H9 (cell line): ENCODE data around the gene USP34. TPM values are rescaled to one million over a fixed set of nuclear protein-coding genes. Genes with fewer than 3 reads are reported as not detected.
A peak's percentile ranks its signal among the peaks of the same experiment; 100 is the strongest.

ENCODE experiments used
- DNase-seq: peaks from one replicate; pipeline ENCODE4 v3.0.0-alpha.2; 2017
- H2AFZ ChIP-seq: one replicate; pipeline ENCODE4 v1.6.1; 2013; ENCODE audit warnings: mild to moderate bottlenecking, low read length, control low read depth, moderate library complexity
- H2AK5ac ChIP-seq: 2 replicates; pipeline ENCODE4 v1.6.1; 2013; ENCODE audit warnings: low read length, control low read depth, mixed read lengths; ENCODE audit not compliant: insufficient read length
- H2BK120ac ChIP-seq: one replicate; pipeline ENCODE4 v1.6.1; 2013; ENCODE audit warnings: low read depth, mild to moderate bottlenecking, low read length, control low read depth, inconsistent platforms; ENCODE audit not compliant: poor library complexity, severe bottlenecking
- H2BK12ac ChIP-seq: 2 replicates; pipeline ENCODE4 v1.6.1; 2013; ENCODE audit warnings: low read length, control low read depth, mixed read lengths, low read depth; ENCODE audit not compliant: insufficient read length
- H2BK15ac ChIP-seq: 2 replicates; pipeline ENCODE4 v1.6.1; 2013; ENCODE audit warnings: low read depth, low read length, control low read depth
- H2BK20ac ChIP-seq: one replicate; pipeline ENCODE4 v1.6.1; 2013; ENCODE audit warnings: low read depth, mild to moderate bottlenecking, low read length, control low read depth, inconsistent platforms; ENCODE audit not compliant: poor library complexity, severe bottlenecking
- H2BK5ac ChIP-seq: 2 replicates; pipeline ENCODE4 v1.6.1; 2013; ENCODE audit warnings: low read length, control low read depth, mixed read lengths; ENCODE audit not compliant: insufficient read length
- H3K14ac ChIP-seq: 2 replicates; pipeline ENCODE4 v1.6.1; 2013; ENCODE audit warnings: low read length, control low read depth; ENCODE audit not compliant: insufficient read depth
- H3K18ac ChIP-seq: 2 replicates; pipeline ENCODE4 v1.6.1; 2013; ENCODE audit warnings: low read depth, mild to moderate bottlenecking, mixed read lengths, low read length, control low read depth; ENCODE audit not compliant: insufficient read length
- H3K23ac ChIP-seq: 2 replicates; pipeline ENCODE4 v1.6.1; 2013; ENCODE audit warnings: low read length, control low read depth, mixed read lengths, low read depth; ENCODE audit not compliant: insufficient read length
- H3K23me2 ChIP-seq: 2 replicates; pipeline ENCODE4 v1.6.1; 2013; ENCODE audit warnings: low read depth, mild to moderate bottlenecking, mixed read lengths, low read length, control low read depth; ENCODE audit not compliant: insufficient read length, poor library complexity, severe bottlenecking
- H3K27ac ChIP-seq: 2 replicates; pipeline ENCODE4 v1.5.1; 2013; ENCODE audit warnings: low read length, control low read depth, mixed read lengths, low read depth; ENCODE audit not compliant: insufficient read length
- H3K27me3 ChIP-seq: 2 replicates; pipeline ENCODE4 v1.6.1; 2013; ENCODE audit warnings: low read length, control low read depth, inconsistent platforms; ENCODE audit not compliant: insufficient read depth
- H3K4ac ChIP-seq: 2 replicates; pipeline ENCODE4 v1.6.1; 2013; ENCODE audit warnings: low read depth, mild to moderate bottlenecking, control low read depth, inconsistent platforms, low read length, moderate library complexity
- H3K4me1 ChIP-seq: 2 replicates; pipeline ENCODE4 v1.6.1; 2013; ENCODE audit warnings: low read length, control low read depth, inconsistent platforms; ENCODE audit not compliant: insufficient read depth
- H3K4me2 ChIP-seq: 2 replicates; pipeline ENCODE4 v1.6.1; 2013; ENCODE audit warnings: low read length, control low read depth, mixed read lengths; ENCODE audit not compliant: insufficient read length, insufficient read depth
- H3K56ac ChIP-seq: 2 replicates; pipeline ENCODE4 v1.6.1; 2013; ENCODE audit warnings: low read depth, mild to moderate bottlenecking, mixed read lengths, low read length, control low read depth; ENCODE audit not compliant: insufficient read length
- H3K79me1 ChIP-seq: 2 replicates; pipeline ENCODE4 v1.6.1; 2013; ENCODE audit warnings: low read depth, mild to moderate bottlenecking, moderate library complexity, low read length, control low read depth, inconsistent platforms; ENCODE audit not compliant: insufficient read depth, poor library complexity, severe bottlenecking
- H3K79me2 ChIP-seq: 2 replicates; pipeline ENCODE4 v1.6.1; 2013; ENCODE audit warnings: low read length, control low read depth, inconsistent platforms; ENCODE audit not compliant: insufficient read depth
- H3K9ac ChIP-seq: 2 replicates; pipeline ENCODE4 v1.6.1; 2013; ENCODE audit warnings: low read length, control low read depth, mixed read lengths; ENCODE audit not compliant: insufficient read length; ENCODE audit errors: extremely low read depth
- H3K9me3 ChIP-seq: one replicate; pipeline ENCODE4 v1.6.1; 2013; ENCODE audit warnings: low read depth, low read length, inconsistent platforms; ENCODE audit not compliant: control insufficient read depth
- H3T11ph ChIP-seq: one replicate; pipeline ENCODE4 v1.6.1; 2013; ENCODE audit warnings: mild to moderate bottlenecking, low read length, control low read depth, inconsistent platforms
- H4K20me1 ChIP-seq: one replicate; pipeline ENCODE4 v1.6.1; 2013; ENCODE audit not compliant: control insufficient read depth, insufficient read length, insufficient read depth
- H4K5ac ChIP-seq: 2 replicates; pipeline ENCODE4 v1.6.1; 2013; ENCODE audit warnings: low read depth, mild to moderate bottlenecking, mixed read lengths, low read length, control low read depth; ENCODE audit not compliant: insufficient read length
- H4K8ac ChIP-seq: replicated peaks from 2 replicates; pipeline ENCODE4 v1.6.1; 2013; ENCODE audit warnings: low read length, control low read depth, mixed read lengths, low read depth; ENCODE audit not compliant: insufficient read length
- H4K91ac ChIP-seq: 2 replicates; pipeline ENCODE4 v1.6.1; 2013; ENCODE audit warnings: low read depth, mild to moderate bottlenecking, moderate library complexity, mixed read lengths, low read length, control low read depth; ENCODE audit not compliant: insufficient read length
- H3K27ac Mint-ChIP-seq, 3 experiments: 2 replicates in 2 of 3; 3 replicates in 1 of 3; pipeline ENCODE4 v1.8.0; 2020 to 2021; ENCODE audit warnings: mixed read lengths in 3 of 3, mild to moderate bottlenecking in 1 of 3, moderate library complexity in 1 of 3
- H3K27me3 Mint-ChIP-seq: 2 replicates; pipeline ENCODE4 v1.8.0; 2021; ENCODE audit warnings: low read depth, mild to moderate bottlenecking, moderate library complexity, mixed read lengths
- H3K36me3 Mint-ChIP-seq, 3 experiments: 2 replicates in 2 of 3; 3 replicates in 1 of 3; pipeline ENCODE4 v1.8.0; 2020 to 2021; ENCODE audit warnings: low read depth in 3 of 3, mixed read lengths in 3 of 3; ENCODE audit not compliant: insufficient read depth in 1 of 3
- H3K4me1 Mint-ChIP-seq, 2 experiments: 2 replicates each; pipeline ENCODE4 v1.8.0; 2020; ENCODE audit warnings: mixed read lengths in 2 of 2
- H3K4me3 Mint-ChIP-seq, 2 experiments: 2 replicates in 1 of 2; 3 replicates in 1 of 2; pipeline ENCODE4 v1.8.0; 2020 to 2021; ENCODE audit warnings: mild to moderate bottlenecking in 2 of 2, mixed read lengths in 2 of 2, moderate library complexity in 1 of 2
- H3K9me3 Mint-ChIP-seq, 2 experiments: 2 replicates in 1 of 2; 3 replicates in 1 of 2; pipeline ENCODE4 v1.8.0; 2020; ENCODE audit warnings: mild to moderate bottlenecking in 2 of 2, mixed read lengths in 2 of 2, moderate library complexity in 1 of 2
- CTCF ChIP-seq: fragments of 200-600 bp; sonication (generic); conservative IDR thresholded peaks from 3 replicates; pipeline ENCODE4 v1.8.0; 2021; ENCODE audit warnings: antibody characterized with exemption, mild to moderate bottlenecking
- WGBS: extraction: QIAGEN DNeasy Blood & Tissue Kit; methylation state at CpG from one replicate; pipeline ENCODE4 v1.1.7; 2013; ENCODE audit warnings: missing lambda C conversion rate, low lambda C conversion rate, mixed read lengths; ENCODE audit not compliant: insufficient read length; ENCODE audit errors: extremely low coverage; 5-methylcytosine and 5-hydroxymethylcytosine counted together
- total RNA-seq: library from RNA; stranded (reverse); gene quantifications from 2 replicates; pipeline ENCODE4 v1.2.1, GENCODE V29; 2021

The USP34 gene
- total RNA-seq, 1 experiment from 2014 or later, result 93.9 TPM

- H3K27ac Mint-ChIP-seq, result peak overlapping the region in 1 of 3 experiments; percentile 74; a peak in 2 of 7 replicates
- TF ChIP-seq CTCF, result no peak
Observed at GRCh38 chr2:61244694-61245093, 226.2 kb downstream of the USP34 start.

More at GRCh38 chr2:61244694-61245093, 226.2 kb downstream of the USP34 start:
- no peak overlapping the region for H3T11ph ChIP-seq
- H3K79me1 ChIP-seq, result no peaks in the 10 kb centered on the region
- H3K9ac ChIP-seq, result no peak overlapping the region
- no peak overlapping the region for H2AFZ ChIP-seq
- H3K4me1 Mint-ChIP-seq, result peaks cover 6% of the 10 kb centered on the region in 2 experiments
- H3K4ac ChIP-seq, result no peak overlapping the region
- peaks cover 29 to 60% (median 58%) of the 10 kb centered on the region in 3 experiments for H3K36me3 Mint-ChIP-seq
- no peak overlapping the region for H2AK5ac ChIP-seq
- no peak overlapping the region for H3K56ac ChIP-seq
- H3K18ac ChIP-seq, result no peak overlapping the region
- no CpG with 5 or more reads among the region's 1 CpG for WGBS
- H3K4me3 Mint-ChIP-seq, result no peak overlapping the region
- H3K23me2 ChIP-seq, result no peaks in the 10 kb centered on the region
- H4K91ac ChIP-seq, result no peak overlapping the region
- no peaks in the 10 kb centered on the region for H4K20me1 ChIP-seq
- no peak overlapping the region for H2BK20ac ChIP-seq
- H3K23ac ChIP-seq, result no peak overlapping the region
- no peak overlapping the region for H2BK120ac ChIP-seq
- DNase-seq, result no peak
- no peak overlapping the region for H3K4me2 ChIP-seq
- H4K8ac ChIP-seq, result no peak overlapping the region
- H3K79me2 ChIP-seq, result no peaks in the 10 kb centered on the region
- no peaks in the 10 kb centered on the region for H3K9me3 ChIP-seq
- H3K14ac ChIP-seq, result no peak overlapping the region
- H2BK12ac ChIP-seq, result no peak overlapping the region
- no peak overlapping the region for H2BK5ac ChIP-seq
- H3K27me3 ChIP-seq, result no peaks in the 10 kb centered on the region
- H3K27ac ChIP-seq, result no peak overlapping the region
- no peaks in the 10 kb centered on the region for H3K9me3 Mint-ChIP-seq
- no peaks in the 10 kb centered on the region for H3K27me3 Mint-ChIP-seq
- no peak overlapping the region for H2BK15ac ChIP-seq
- no peak overlapping the region for H4K5ac ChIP-seq
- no peaks in the 10 kb centered on the region for H3K4me1 ChIP-seq
